Putamen (tissue), 1 donor: ENCODE data around the gene PSTK.
A peak's percentile ranks its signal among the peaks of the same experiment; 100 is the strongest.

Source experiments
- DNase-seq: peaks from one replicate; pipeline ENCODE4 v3.0.0-alpha.2; 2016; ENCODE audit warnings: low spot score

PSTK gene

GRCh38 chr10:122992031-122992585 lies 11.9 kb downstream of the PSTK start:
- peak; percentile 36 for DNase-seq

GRCh38 chr10:122993797-122994336 lies 13.7 kb downstream of the PSTK start:
- DNase-seq = no peak

- no peak for DNase-seq
Observed at GRCh38 chr10:122995936-122996335, 15.7 kb downstream of the PSTK start.

GRCh38 chr10:122997864-122998263 lies 17.7 kb downstream of the PSTK start:
- no peak for DNase-seq

GRCh38 chr10:122998360-122998917 lies 18.2 kb downstream of the PSTK start:
- DNase-seq = no peak

- DNase-seq = no peak
Observed at GRCh38 chr10:122998934-122999333, 18.7 kb downstream of the PSTK start.

GRCh38 chr10:122999347-122999746 lies 19.1 kb downstream of the PSTK start:
- no peak for DNase-seq

- DNase-seq = no peak
Observed at GRCh38 chr10:123000155-123000554, 20.0 kb downstream of the PSTK start.

- DNase-seq = no peak
Observed at GRCh38 chr10:123001370-123001769, 21.2 kb downstream of the PSTK start.

- DNase-seq = no peak
Observed at GRCh38 chr10:123004298-123004697, 24.1 kb downstream of the PSTK start.

- peak; percentile 53 for DNase-seq
Observed at GRCh38 chr10:123007558-123008354, 27.6 kb downstream of the PSTK start.

- peak; percentile 98 for DNase-seq
Observed at GRCh38 chr10:123008355-123009104, 28.3 kb downstream of the PSTK start, which contains the start of the genes ACADSB and IKZF5. ACADSB (plus strand) TSS chr10:123009006; CDS start chr10:123009030, 24 bp downstream. IKZF5 (minus strand) TSS chr10:123008795; CDS start chr10:122998625, 10,170 bp downstream.

- DNase-seq = no peak
Observed at GRCh38 chr10:123009105-123009820, 29.1 kb downstream of the PSTK start.

GRCh38 chr10:123011987-123012386 lies 31.8 kb downstream of the PSTK start:
- no peak for DNase-seq

- DNase-seq = no peak
Observed at GRCh38 chr10:123013456-123014419, 33.5 kb downstream of the PSTK start.

GRCh38 chr10:123014772-123015171 lies 34.6 kb downstream of the PSTK start:
- DNase-seq = no peak

- no peak for DNase-seq
Observed at GRCh38 chr10:123016228-123016627, 36.0 kb downstream of the PSTK start.

- DNase-seq = no peak
Observed at GRCh38 chr10:123017421-123018165, 37.4 kb downstream of the PSTK start.

- DNase-seq = no peak
Observed at GRCh38 chr10:123018531-123018930, 38.3 kb downstream of the PSTK start.

GRCh38 chr10:123019264-123019663 lies 39.1 kb downstream of the PSTK start:
- no peak for DNase-seq
